ENCODE results near the gene OGFR.

OGFR gene

GRCh38 chr20:62766716-62767115, 37.9 kb upstream of the OGFR start:
- DNase-seq (ENCODE audit: extremely low spot score), result no peak
- POLR2A ChIA-PET, result no interaction called here
- TF ChIP-seq SUZ12 (IDR thresholded peaks at IDR 0.05) (no peak), L3MBTL2 (conservative IDR thresholded peaks at IDR 0.05) (no peak)
- CTCF ChIA-PET, result no interaction called here

DNA sequence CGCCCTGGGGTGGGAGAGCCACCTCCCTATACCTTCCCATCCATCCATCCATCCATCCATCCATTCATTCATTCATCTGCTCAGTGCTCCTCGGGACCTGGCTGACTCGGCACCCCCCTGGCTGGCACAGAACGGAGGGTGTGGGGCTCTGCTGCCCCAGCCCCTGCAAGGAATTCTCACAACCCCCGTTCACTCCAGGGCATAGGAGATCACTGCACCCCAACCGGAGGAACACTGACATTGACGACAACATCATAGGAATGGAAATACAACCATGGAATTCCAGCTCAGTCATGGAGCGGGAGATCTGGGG, 36.4 kb upstream of the OGFR start:
- no peak for DNase-seq (ENCODE audit: extremely low spot score)
- CTCF ChIA-PET, result no interaction called here
- no peak for TF ChIP-seq NFRKB (IDR thresholded peaks at IDR 0.05)
- POLR2A ChIA-PET, result no interaction called here

- CTCF ChIA-PET, result no interaction called here
- DNase-seq (ENCODE audit: extremely low spot score), result no peak
- TF ChIP-seq SP1 (IDR thresholded peaks at IDR 0.05) (no peak), L3MBTL2 (conservative IDR thresholded peaks at IDR 0.05) (no peak), NFRKB (IDR thresholded peaks at IDR 0.05) (no peak), BHLHE40 (IDR thresholded peaks at IDR 0.05; ENCODE audit: borderline replicate concordance) (no peak), FOXK2 (IDR thresholded peaks at IDR 0.05) (no peak), PKNOX1 (IDR thresholded peaks at IDR 0.05) (no peak), ARNT (IDR thresholded peaks at IDR 0.05) (no peak), SUZ12 (IDR thresholded peaks at IDR 0.05) (no peak), CTBP1 (IDR thresholded peaks at IDR 0.05; ENCODE audit: borderline replicate concordance) (no peak), ZNF384 (IDR thresholded peaks at IDR 0.05) (no peak), ELF4 (IDR thresholded peaks at IDR 0.05) (no peak)
- POLR2A ChIA-PET, result no interaction called here
These were observed 35.9 kb upstream of the OGFR start for GRCh38 chr20:62768551-62769287.

DNA sequence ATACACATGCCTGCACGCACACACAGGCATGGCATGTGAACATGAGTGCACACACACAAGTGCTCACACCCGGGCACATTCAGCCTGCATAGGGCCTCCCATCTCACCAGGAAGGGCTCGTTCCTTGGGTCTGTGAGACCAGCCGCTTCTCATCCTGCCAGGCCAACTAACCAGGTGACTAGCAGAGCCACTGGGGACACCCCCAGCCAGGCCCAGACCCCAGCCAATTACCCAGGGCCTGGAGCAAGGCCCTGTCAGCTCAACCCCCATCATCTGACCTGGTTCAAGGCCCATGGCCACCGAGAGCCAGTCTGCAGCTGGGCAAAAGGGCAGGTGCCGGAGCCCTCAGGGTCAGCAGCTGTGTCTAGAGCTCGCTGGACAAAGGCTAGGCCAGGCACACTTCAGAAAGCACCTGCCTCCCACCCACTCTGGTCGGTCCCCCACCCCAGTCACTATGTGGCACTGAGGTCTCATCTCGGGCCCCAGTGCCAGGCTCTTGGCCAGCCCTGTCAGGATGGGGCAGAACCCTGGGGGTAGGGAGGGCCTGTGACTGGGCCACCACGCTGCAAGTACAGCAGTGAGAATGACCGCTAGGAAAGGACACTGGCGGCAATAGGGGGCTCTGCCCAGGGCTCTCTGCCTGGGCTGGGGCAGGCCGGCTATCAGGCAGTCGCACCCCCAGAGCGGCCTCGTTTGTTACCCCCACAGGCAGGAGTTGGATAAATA, 35.1 kb upstream of the OGFR start:
- DNase-seq (ENCODE audit: extremely low spot score), result no peak
- POLR2A ChIA-PET, result interaction anchor here (0.5 kb wide), 1 partner anchor 359 kb away, joined by 3 read pairs; no protein-coding TSS in a partner anchor

GRCh38 chr20:62770111-62770910, 34.3 kb upstream of the OGFR start:
- POLR2A ChIA-PET, result interaction anchor here (0.5 kb wide), 1 partner anchor 360 kb away, joined by 3 read pairs; no protein-coding TSS in a partner anchor
- no peak for DNase-seq (ENCODE audit: extremely low spot score)
- CTCF ChIA-PET, result no interaction called here

More for the DNA sequence above, 35.1 kb upstream of the OGFR start:
- TF ChIP-seq FOXM1 (IDR thresholded peaks at IDR 0.05; ENCODE audit: borderline replicate concordance), result no peak
- no peak for TF ChIP-seq ELF4 (IDR thresholded peaks at IDR 0.05)
- no peak for TF ChIP-seq CTBP1 (IDR thresholded peaks at IDR 0.05; ENCODE audit: borderline replicate concordance)
- no peak for TF ChIP-seq NFRKB (IDR thresholded peaks at IDR 0.05)
- TF ChIP-seq FOXK2 (IDR thresholded peaks at IDR 0.05), result no peak
- no peak for TF ChIP-seq LEF1 (IDR thresholded peaks at IDR 0.05; ENCODE audit: borderline replicate concordance)
- CTCF ChIA-PET, result no interaction called here

DNA sequence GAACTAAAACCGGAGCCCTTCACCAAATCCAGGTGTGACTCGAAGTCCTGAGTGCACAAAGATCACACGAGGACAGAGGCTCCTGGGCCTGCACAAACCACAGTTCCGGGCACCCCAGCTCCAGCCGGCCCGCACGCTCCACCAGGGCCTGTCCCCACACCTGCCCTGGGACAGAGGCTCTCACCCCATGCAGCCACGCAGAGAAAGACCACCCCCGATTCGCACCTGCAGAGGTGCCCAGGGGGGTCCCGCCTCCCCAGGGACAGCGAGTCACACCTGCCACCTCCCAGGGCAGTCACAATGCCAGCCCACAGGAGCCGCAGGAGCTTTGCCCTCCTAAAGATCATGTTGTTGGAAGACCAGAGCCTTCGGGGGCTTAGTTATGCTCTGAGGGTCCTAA, 33.7 kb upstream of the OGFR start:
- TF ChIP-seq CTBP1 (IDR thresholded peaks at IDR 0.05; ENCODE audit: borderline replicate concordance), result no peak
- no peak for TF ChIP-seq SUZ12 (IDR thresholded peaks at IDR 0.05)
- TF ChIP-seq ARNT (IDR thresholded peaks at IDR 0.05), result no peak
- no peak for TF ChIP-seq FOXK2 (IDR thresholded peaks at IDR 0.05)
- TF ChIP-seq LEF1 (IDR thresholded peaks at IDR 0.05; ENCODE audit: borderline replicate concordance), result no peak
- no peak for TF ChIP-seq ZNF384 (IDR thresholded peaks at IDR 0.05)
- TF ChIP-seq FOXA1 (IDR thresholded peaks at IDR 0.05), result no peak
- TF ChIP-seq PKNOX1 (IDR thresholded peaks at IDR 0.05), result no peak
- no peak for TF ChIP-seq NFRKB (IDR thresholded peaks at IDR 0.05)
- TF ChIP-seq TARDBP (IDR thresholded peaks at IDR 0.05), result no peak
- TF ChIP-seq HDGF (IDR thresholded peaks at IDR 0.05; ENCODE audit: borderline replicate concordance), result no peak
- ChIA-PET POLR2A (no interaction called here), CTCF (no interaction called here)
- no peak for DNase-seq (ENCODE audit: extremely low spot score)

More at GRCh38 chr20:62770111-62770910, 34.3 kb upstream of the OGFR start:
- TF ChIP-seq PKNOX1 (IDR thresholded peaks at IDR 0.05), result no peak
- TF ChIP-seq ELF4 (IDR thresholded peaks at IDR 0.05), result no peak
- no peak for TF ChIP-seq SUZ12 (IDR thresholded peaks at IDR 0.05)
- no peak for TF ChIP-seq CTBP1 (IDR thresholded peaks at IDR 0.05; ENCODE audit: borderline replicate concordance)
- TF ChIP-seq FOXM1 (IDR thresholded peaks at IDR 0.05; ENCODE audit: borderline replicate concordance), result no peak
- no peak for TF ChIP-seq L3MBTL2 (conservative IDR thresholded peaks at IDR 0.05)
- TF ChIP-seq HDGF (IDR thresholded peaks at IDR 0.05; ENCODE audit: borderline replicate concordance), result no peak
- no peak for TF ChIP-seq TARDBP (IDR thresholded peaks at IDR 0.05)
- no peak for TF ChIP-seq BHLHE40 (IDR thresholded peaks at IDR 0.05; ENCODE audit: borderline replicate concordance)
- TF ChIP-seq ZNF384 (IDR thresholded peaks at IDR 0.05), result no peak
- no peak for TF ChIP-seq FOXA1 (IDR thresholded peaks at IDR 0.05)
- TF ChIP-seq NFRKB (IDR thresholded peaks at IDR 0.05), result no peak
- no peak for TF ChIP-seq FOXK2 (IDR thresholded peaks at IDR 0.05)
- no peak for TF ChIP-seq SP1 (IDR thresholded peaks at IDR 0.05)
- no peak for TF ChIP-seq ARNT (IDR thresholded peaks at IDR 0.05)
- no peak for TF ChIP-seq LEF1 (IDR thresholded peaks at IDR 0.05; ENCODE audit: borderline replicate concordance)

All from HEK293T (cell line).